ENCODE results near the gene TTC28.
A peak's percentile ranks its signal among the peaks of the same experiment; 100 is the strongest.

TTC28 gene

DNA sequence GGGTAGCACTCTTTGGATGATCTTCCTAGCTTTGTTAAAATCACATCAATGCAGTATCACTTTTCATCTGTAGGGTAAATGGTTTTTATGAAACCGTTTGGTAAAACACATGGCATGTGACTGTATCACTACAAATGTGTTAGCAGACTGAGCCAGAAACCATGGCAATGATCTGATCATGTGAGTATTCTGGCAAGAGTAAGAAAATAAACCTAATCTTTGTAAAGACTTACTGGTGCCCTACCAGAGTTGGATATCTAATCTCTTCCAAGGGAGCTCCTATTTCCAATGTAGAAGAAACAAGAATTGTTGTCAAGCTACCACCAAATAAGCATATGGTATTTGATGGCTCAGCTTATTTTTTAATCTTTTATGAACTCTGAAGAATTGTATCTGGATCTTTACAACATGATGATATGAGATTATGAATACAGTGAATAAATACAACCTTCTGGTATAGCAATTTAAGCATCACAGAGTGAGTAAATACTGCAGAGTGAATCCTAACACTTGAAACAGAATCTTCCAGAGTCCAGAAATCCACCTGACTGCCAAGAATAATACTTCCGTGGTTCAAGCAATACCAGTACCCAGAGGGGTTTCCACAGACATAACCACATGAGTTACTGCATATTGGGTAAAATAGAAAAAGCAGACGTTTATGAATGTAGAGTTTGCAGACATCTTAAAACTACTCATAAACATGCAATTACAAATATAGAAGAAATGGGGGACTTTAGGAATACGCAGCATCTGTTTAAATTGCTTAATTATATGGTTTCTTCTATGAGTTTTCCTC is 238.8 kb downstream of the TTC28 start:
- H2BK5ac ChIP-seq (ENCODE audit: low read depth, low read length, poor library complexity, severe bottlenecking): no peak overlapping the region
- H3K9me3 ChIP-seq (ENCODE audit: control insufficient read depth, low read length): no peaks in the 10 kb centered on the region
- H4K8ac ChIP-seq (ENCODE audit: low read length): no peak overlapping the region
- H3K27me3 ChIP-seq (ENCODE audit: control insufficient read depth in 1 of 2, insufficient read depth in 1 of 2, low read length in 2 of 2): no peaks in the 10 kb centered on the region
- H3K9ac ChIP-seq (ENCODE audit: low read length): peak overlapping the region; percentile 94
- no peak overlapping the region for H2AFZ ChIP-seq (ENCODE audit: low read depth, low read length)
- H2BK15ac ChIP-seq (ENCODE audit: low read depth, poor library complexity, severe bottlenecking): no peak overlapping the region
- no peak overlapping the region for H3K18ac ChIP-seq (ENCODE audit: low read depth in 1 of 2, low read length in 2 of 2)
- no peak overlapping the region for H3K4ac ChIP-seq (ENCODE audit: low read depth in 1 of 2, low read length in 2 of 2)
- no peak overlapping the region for H2BK120ac ChIP-seq (ENCODE audit: low read depth, low read length)
- no peaks in the 10 kb centered on the region for H3K36me3 ChIP-seq (ENCODE audit: control insufficient read depth in 1 of 2, insufficient read depth in 2 of 2, low read depth in 1 of 2, low read length in 2 of 2)
- H3K4me1 ChIP-seq (ENCODE audit: control insufficient read depth, insufficient read depth, low read depth, low read length): peaks cover 2% of the 10 kb centered on the region
- H3K4me2 ChIP-seq (ENCODE audit: low read length, poor library complexity, severe bottlenecking): no peak overlapping the region
- DNase-seq: peak; percentile 28
- H2AK5ac ChIP-seq (ENCODE audit: low read length, severe bottlenecking): no peak overlapping the region
- H3K23ac ChIP-seq (ENCODE audit: low read length in 2 of 2): no peak overlapping the region
- no peak overlapping the region for H4K91ac ChIP-seq (ENCODE audit: low read length)
- H3K14ac ChIP-seq (ENCODE audit: low read length in 2 of 2): no peak overlapping the region
- H3K27ac ChIP-seq (ENCODE audit: low read length, poor library complexity, severe bottlenecking): no peak overlapping the region
- peaks cover 17% of the 10 kb centered on the region for H3K79me1 ChIP-seq (replicated peaks; ENCODE audit: low read length, poor library complexity, severe bottlenecking)
- peak overlapping the region in 1 of 2 experiments; percentile 79 for H3K4me3 ChIP-seq (ENCODE audit: insufficient read depth in 1 of 2, low read depth in 1 of 2, low read length in 2 of 2)
- 100% methylated on average over 1 of the region's 4 CpGs for WGBS
- H2BK12ac ChIP-seq (ENCODE audit: low read length in 2 of 2): no peak overlapping the region

DNA sequence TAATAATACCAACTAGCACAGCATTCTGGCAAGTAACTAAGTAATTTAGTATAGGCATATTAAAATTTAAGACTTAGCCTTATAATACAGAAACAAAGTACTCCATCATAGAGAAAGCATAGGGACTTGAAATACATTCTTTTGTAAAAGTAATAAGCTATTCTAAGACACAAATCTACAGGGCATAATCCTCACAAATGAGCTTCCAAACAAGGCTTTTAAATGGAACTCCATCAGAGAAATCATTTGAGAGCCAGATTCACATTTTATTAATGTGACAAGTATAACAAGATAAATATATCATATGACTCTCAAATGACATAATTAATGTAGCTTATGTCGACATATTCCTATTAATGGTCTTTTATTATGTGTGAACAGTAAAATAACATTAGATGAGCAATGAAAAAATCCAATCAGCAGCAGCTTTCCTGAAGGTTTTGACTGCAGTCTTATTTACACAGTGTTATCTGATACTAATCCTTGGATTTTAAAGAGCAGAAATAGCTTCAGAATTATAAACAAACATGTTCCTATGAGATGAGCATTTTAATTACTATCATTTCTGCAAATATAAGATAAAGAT is 241.4 kb downstream of the TTC28 start:
- Histone ChIP-seq H2BK5ac (ENCODE audit: low read depth, low read length, poor library complexity, severe bottlenecking) (no peak overlapping the region), H2BK12ac (ENCODE audit: low read length in 2 of 2) (no peak overlapping the region), H3K27me3 (ENCODE audit: control insufficient read depth in 1 of 2, insufficient read depth in 1 of 2, low read length in 2 of 2) (no peaks in the 10 kb centered on the region), H3K4ac (ENCODE audit: low read depth in 1 of 2, low read length in 2 of 2) (no peak overlapping the region), H2AK5ac (ENCODE audit: low read length, severe bottlenecking) (no peak overlapping the region), H3K27ac (ENCODE audit: low read length, poor library complexity, severe bottlenecking) (no peak overlapping the region), H2BK15ac (ENCODE audit: low read depth, poor library complexity, severe bottlenecking) (no peak overlapping the region), H3K4me3 (ENCODE audit: insufficient read depth in 1 of 2, low read depth in 1 of 2, low read length in 2 of 2) (no peak overlapping the region), H3K18ac (ENCODE audit: low read depth in 1 of 2, low read length in 2 of 2) (no peak overlapping the region), H4K91ac (ENCODE audit: low read length) (no peak overlapping the region), H4K8ac (ENCODE audit: low read length) (no peak overlapping the region), H2BK120ac (ENCODE audit: low read depth, low read length) (no peak overlapping the region), H3K4me2 (ENCODE audit: low read length, poor library complexity, severe bottlenecking) (no peak overlapping the region), H3K36me3 (ENCODE audit: control insufficient read depth in 1 of 2, insufficient read depth in 2 of 2, low read depth in 1 of 2, low read length in 2 of 2) (no peaks in the 10 kb centered on the region), H3K9ac (ENCODE audit: low read length) (no peak overlapping the region), H3K23ac (ENCODE audit: low read length in 2 of 2) (no peak overlapping the region), H3K9me3 (ENCODE audit: control insufficient read depth, low read length) (no peaks in the 10 kb centered on the region), H3K4me1 (ENCODE audit: control insufficient read depth, insufficient read depth, low read depth, low read length) (peaks cover 2% of the 10 kb centered on the region), H3K14ac (ENCODE audit: low read length in 2 of 2) (no peak overlapping the region), H2AFZ (ENCODE audit: low read depth, low read length) (no peak overlapping the region), H3K79me1 (replicated peaks; ENCODE audit: low read length, poor library complexity, severe bottlenecking) (peaks cover 16% of the 10 kb centered on the region)
- no peak for DNase-seq
- no CpG with 5 or more reads among the region's 1 CpG for WGBS

DNA sequence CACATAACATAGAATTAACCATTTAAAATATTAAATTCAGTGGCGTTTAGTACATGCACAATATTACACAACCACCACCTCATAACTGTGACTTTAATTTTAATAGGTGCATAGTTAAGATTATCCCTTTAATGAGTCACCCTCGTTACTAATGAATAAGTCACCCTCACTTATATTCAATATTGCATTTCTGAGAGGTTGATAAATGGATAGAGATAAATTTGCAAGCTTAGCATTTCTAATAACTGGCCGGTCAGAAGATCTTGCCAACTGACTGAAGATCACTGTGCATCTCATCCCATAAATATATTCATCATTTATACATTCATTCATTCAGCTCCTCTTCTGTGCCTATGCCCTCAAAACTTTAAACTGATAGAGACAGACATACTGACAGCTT is 243.7 kb downstream of the TTC28 start:
- H3K79me1 ChIP-seq (replicated peaks; ENCODE audit: low read length, poor library complexity, severe bottlenecking): peaks cover 17% of the 10 kb centered on the region
- no peaks in the 10 kb centered on the region for H3K27me3 ChIP-seq (ENCODE audit: control insufficient read depth in 1 of 2, insufficient read depth in 1 of 2, low read length in 2 of 2)
- H3K9ac ChIP-seq (ENCODE audit: low read length): no peak overlapping the region
- no peak overlapping the region for H3K4me3 ChIP-seq (ENCODE audit: insufficient read depth in 1 of 2, low read depth in 1 of 2, low read length in 2 of 2)
- H2AFZ ChIP-seq (ENCODE audit: low read depth, low read length): no peak overlapping the region
- H2BK15ac ChIP-seq (ENCODE audit: low read depth, poor library complexity, severe bottlenecking): no peak overlapping the region
- no peak overlapping the region for H3K18ac ChIP-seq (ENCODE audit: low read depth in 1 of 2, low read length in 2 of 2)
- H3K14ac ChIP-seq (ENCODE audit: low read length in 2 of 2): no peak overlapping the region
- no peak overlapping the region for H2AK5ac ChIP-seq (ENCODE audit: low read length, severe bottlenecking)
- no peak overlapping the region for H2BK120ac ChIP-seq (ENCODE audit: low read depth, low read length)
- no peaks in the 10 kb centered on the region for H3K9me3 ChIP-seq (ENCODE audit: control insufficient read depth, low read length)
- H3K23ac ChIP-seq (ENCODE audit: low read length in 2 of 2): no peak overlapping the region
- H3K36me3 ChIP-seq (ENCODE audit: control insufficient read depth in 1 of 2, insufficient read depth in 2 of 2, low read depth in 1 of 2, low read length in 2 of 2): no peaks in the 10 kb centered on the region
- H4K8ac ChIP-seq (ENCODE audit: low read length): no peak overlapping the region
- no peak overlapping the region for H4K91ac ChIP-seq (ENCODE audit: low read length)
- H2BK5ac ChIP-seq (ENCODE audit: low read depth, low read length, poor library complexity, severe bottlenecking): no peak overlapping the region
- H2BK12ac ChIP-seq (ENCODE audit: low read length in 2 of 2): no peak overlapping the region
- WGBS: 100% methylated on average over 1 of the region's 3 CpGs
- no peak overlapping the region for H3K4ac ChIP-seq (ENCODE audit: low read depth in 1 of 2, low read length in 2 of 2)
- no peak overlapping the region for H3K4me2 ChIP-seq (ENCODE audit: low read length, poor library complexity, severe bottlenecking)
- no peaks in the 10 kb centered on the region for H3K4me1 ChIP-seq (ENCODE audit: control insufficient read depth, insufficient read depth, low read depth, low read length)
- no peak for DNase-seq
- no peak overlapping the region for H3K27ac ChIP-seq (ENCODE audit: low read length, poor library complexity, severe bottlenecking)

GRCh38 chr22:28435140-28435768 is 244.4 kb downstream of the TTC28 start:
- Histone ChIP-seq H2BK12ac (ENCODE audit: low read length in 2 of 2) (no peak overlapping the region), H2BK5ac (ENCODE audit: low read depth, low read length, poor library complexity, severe bottlenecking) (no peak overlapping the region), H3K4me2 (ENCODE audit: low read length, poor library complexity, severe bottlenecking) (no peak overlapping the region), H3K4me3 (ENCODE audit: insufficient read depth in 1 of 2, low read depth in 1 of 2, low read length in 2 of 2) (no peak overlapping the region), H2AFZ (ENCODE audit: low read depth, low read length) (no peak overlapping the region), H4K91ac (ENCODE audit: low read length) (no peak overlapping the region), H3K14ac (ENCODE audit: low read length in 2 of 2) (no peak overlapping the region), H3K4me1 (ENCODE audit: control insufficient read depth, insufficient read depth, low read depth, low read length) (no peaks in the 10 kb centered on the region), H3K79me1 (replicated peaks; ENCODE audit: low read length, poor library complexity, severe bottlenecking) (peaks cover 16% of the 10 kb centered on the region), H3K18ac (ENCODE audit: low read depth in 1 of 2, low read length in 2 of 2) (no peak overlapping the region), H3K4ac (ENCODE audit: low read depth in 1 of 2, low read length in 2 of 2) (no peak overlapping the region), H2AK5ac (ENCODE audit: low read length, severe bottlenecking) (no peak overlapping the region), H2BK120ac (ENCODE audit: low read depth, low read length) (no peak overlapping the region), H2BK15ac (ENCODE audit: low read depth, poor library complexity, severe bottlenecking) (no peak overlapping the region), H3K36me3 (ENCODE audit: control insufficient read depth in 1 of 2, insufficient read depth in 2 of 2, low read depth in 1 of 2, low read length in 2 of 2) (no peaks in the 10 kb centered on the region), H3K9ac (ENCODE audit: low read length) (no peak overlapping the region), H4K8ac (ENCODE audit: low read length) (no peak overlapping the region), H3K9me3 (ENCODE audit: control insufficient read depth, low read length) (no peaks in the 10 kb centered on the region), H3K23ac (ENCODE audit: low read length in 2 of 2) (no peak overlapping the region), H3K27me3 (ENCODE audit: control insufficient read depth in 1 of 2, insufficient read depth in 1 of 2, low read length in 2 of 2) (no peaks in the 10 kb centered on the region), H3K27ac (ENCODE audit: low read length, poor library complexity, severe bottlenecking) (no peak overlapping the region)
- no peak for DNase-seq
- WGBS: 92% methylated on average over 2 of the region's 2 CpGs
